Measurements from ENCODE around the gene FOXC1.
A peak's percentile ranks its signal among the peaks of the same experiment; 100 is the strongest.

DNA sequence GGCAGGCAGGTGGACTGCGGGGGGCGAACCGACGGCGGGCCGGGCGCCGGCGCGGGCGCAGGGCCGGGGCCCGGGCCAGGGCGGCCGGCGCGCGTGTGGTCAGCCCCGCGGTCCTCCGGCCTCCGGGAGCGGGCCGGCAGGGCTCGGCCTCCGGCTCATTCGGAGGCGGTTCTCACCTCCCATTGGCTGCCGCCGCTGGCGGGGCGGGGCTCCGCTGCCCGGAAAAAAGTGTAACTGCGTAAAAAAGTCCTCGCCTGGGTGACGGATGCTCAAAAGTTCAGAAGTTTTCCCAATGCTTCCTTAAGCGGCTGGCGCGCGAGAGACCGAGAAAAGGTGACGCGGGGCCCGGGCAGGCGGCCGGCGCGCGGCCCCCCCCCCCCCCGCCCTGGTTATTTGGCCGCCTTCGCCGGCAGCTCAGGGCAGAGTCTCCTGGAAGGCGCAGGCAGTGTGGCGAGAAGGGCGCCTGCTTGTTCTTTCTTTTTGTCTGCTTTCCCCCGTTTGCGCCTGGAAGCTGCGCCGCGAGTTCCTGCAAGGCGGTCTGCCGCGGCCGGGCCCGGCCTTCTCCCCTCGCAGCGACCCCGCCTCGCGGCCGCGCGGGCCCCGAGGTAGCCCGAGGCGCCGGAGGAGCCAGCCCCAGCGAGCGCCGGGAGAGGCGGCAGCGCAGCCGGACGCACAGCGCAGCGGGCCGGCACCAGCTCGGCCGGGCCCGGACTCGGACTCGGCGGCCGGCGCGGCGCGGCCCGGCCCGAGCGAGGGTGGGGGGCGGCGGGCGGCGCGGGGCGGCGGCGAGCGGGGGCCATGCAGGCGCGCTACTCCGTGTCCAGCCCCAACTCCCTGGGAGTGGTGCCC is at the start of gene FOXC1:
- TF ChIP-seq POLR2AphosphoS5 (IDR thresholded peaks at IDR 0.05; ENCODE audit: low read depth) (no peak), CTCF (conservative IDR thresholded peaks at IDR 0.05; ENCODE audit: low read depth in 2 of 2) (no peak), REST (IDR thresholded peaks at IDR 0.05; ENCODE audit: unreplicated experiment) (no peak), EZH2 (IDR thresholded peaks at IDR 0.05; ENCODE audit: low read depth, unreplicated experiment) (peak; percentile 82), EZH2phosphoT487 (IDR thresholded peaks at IDR 0.05; ENCODE audit: unreplicated experiment) (peak; percentile 36)
- TF ChIP-seq, protein P1, sequence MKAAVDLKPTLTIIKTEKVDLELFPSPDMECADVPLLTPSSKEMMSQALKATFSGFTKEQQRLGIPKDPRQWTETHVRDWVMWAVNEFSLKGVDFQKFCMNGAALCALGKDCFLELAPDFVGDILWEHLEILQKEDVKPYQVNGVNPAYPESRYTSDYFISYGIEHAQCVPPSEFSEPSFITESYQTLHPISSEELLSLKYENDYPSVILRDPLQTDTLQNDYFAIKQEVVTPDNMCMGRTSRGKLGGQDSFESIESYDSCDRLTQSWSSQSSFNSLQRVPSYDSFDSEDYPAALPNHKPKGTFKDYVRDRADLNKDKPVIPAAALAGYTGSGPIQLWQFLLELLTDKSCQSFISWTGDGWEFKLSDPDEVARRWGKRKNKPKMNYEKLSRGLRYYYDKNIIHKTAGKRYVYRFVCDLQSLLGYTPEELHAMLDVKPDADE (IDR thresholded peaks at IDR 0.05), result no peak
